PFSK-1 (cell line): ENCODE measurements around the gene BABAM2.

Experiments
- FOXP2 ChIP-seq: optimal IDR thresholded peaks from 2 replicates; pipeline ENCODE3; 2011; ENCODE audit warnings: borderline replicate concordance, control low read depth, inconsistent platforms; ENCODE audit not compliant: insufficient read depth; ENCODE audit errors: extremely low read length, extremely low read depth
- POLR2AphosphoS5 ChIP-seq: IDR thresholded peaks from 2 replicates; pipeline ENCODE4 v1.6.1; 2012; ENCODE audit warnings: low read depth, mild to moderate bottlenecking, control low read depth, low read length, moderate library complexity
- SIN3A ChIP-seq: IDR thresholded peaks from 2 replicates; pipeline ENCODE4 v1.6.1; 2012; ENCODE audit warnings: mild to moderate bottlenecking, low read length, moderate library complexity, borderline replicate concordance; ENCODE audit not compliant: insufficient read depth
- TAF1 ChIP-seq: IDR thresholded peaks from 2 replicates; pipeline ENCODE4 v1.6.1; 2012; ENCODE audit warnings: low read length, control low read depth, borderline replicate concordance; ENCODE audit not compliant: insufficient read depth
- TF ChIP-seq, protein P1 (sequence below), 2 experiments: IDR thresholded peaks; 2 replicates each; pipeline versions ENCODE4 v1.6.1 to v1.8.0; 2011 to 2012; ENCODE audit warnings: low read depth in 2 of 2, low read length in 2 of 2, control low read depth in 1 of 2, inconsistent platforms in 1 of 2, mild to moderate bottlenecking in 1 of 2, moderate library complexity in 1 of 2; ENCODE audit not compliant: insufficient read depth in 1 of 2

The BABAM2 gene

DNA sequence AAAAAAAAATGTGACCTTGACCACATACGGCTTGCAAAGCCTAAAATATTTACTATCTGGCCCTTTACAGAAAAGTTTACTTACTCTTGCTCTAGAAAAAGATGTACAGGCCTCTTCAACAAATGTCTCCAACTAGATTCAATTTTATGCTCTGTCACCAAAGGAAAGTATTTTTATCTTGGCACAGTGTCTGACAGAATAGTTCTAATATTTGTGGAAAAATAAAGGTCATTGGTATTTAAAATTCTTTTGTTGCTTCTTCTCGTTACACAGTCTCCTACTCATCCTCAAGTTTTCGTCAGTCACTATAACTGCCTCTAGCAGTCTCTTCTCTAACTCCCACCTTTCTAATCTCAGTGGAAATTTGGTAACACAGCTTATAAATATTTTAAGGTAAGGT is 1.7 kb upstream of the BABAM2 start:
- no peak for TF ChIP-seq TAF1
- TF ChIP-seq FOXP2 = no peak
- TF ChIP-seq, protein P1, sequence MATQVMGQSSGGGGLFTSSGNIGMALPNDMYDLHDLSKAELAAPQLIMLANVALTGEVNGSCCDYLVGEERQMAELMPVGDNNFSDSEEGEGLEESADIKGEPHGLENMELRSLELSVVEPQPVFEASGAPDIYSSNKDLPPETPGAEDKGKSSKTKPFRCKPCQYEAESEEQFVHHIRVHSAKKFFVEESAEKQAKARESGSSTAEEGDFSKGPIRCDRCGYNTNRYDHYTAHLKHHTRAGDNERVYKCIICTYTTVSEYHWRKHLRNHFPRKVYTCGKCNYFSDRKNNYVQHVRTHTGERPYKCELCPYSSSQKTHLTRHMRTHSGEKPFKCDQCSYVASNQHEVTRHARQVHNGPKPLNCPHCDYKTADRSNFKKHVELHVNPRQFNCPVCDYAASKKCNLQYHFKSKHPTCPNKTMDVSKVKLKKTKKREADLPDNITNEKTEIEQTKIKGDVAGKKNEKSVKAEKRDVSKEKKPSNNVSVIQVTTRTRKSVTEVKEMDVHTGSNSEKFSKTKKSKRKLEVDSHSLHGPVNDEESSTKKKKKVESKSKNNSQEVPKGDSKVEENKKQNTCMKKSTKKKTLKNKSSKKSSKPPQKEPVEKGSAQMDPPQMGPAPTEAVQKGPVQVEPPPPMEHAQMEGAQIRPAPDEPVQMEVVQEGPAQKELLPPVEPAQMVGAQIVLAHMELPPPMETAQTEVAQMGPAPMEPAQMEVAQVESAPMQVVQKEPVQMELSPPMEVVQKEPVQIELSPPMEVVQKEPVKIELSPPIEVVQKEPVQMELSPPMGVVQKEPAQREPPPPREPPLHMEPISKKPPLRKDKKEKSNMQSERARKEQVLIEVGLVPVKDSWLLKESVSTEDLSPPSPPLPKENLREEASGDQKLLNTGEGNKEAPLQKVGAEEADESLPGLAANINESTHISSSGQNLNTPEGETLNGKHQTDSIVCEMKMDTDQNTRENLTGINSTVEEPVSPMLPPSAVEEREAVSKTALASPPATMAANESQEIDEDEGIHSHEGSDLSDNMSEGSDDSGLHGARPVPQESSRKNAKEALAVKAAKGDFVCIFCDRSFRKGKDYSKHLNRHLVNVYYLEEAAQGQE (IDR thresholded peaks at IDR 0.05; ENCODE audit: insufficient read depth in 1 of 2, low read depth in 2 of 2, low read length in 2 of 2) = no peak
- TF ChIP-seq SIN3A = no peak
- no peak for TF ChIP-seq POLR2AphosphoS5

DNA sequence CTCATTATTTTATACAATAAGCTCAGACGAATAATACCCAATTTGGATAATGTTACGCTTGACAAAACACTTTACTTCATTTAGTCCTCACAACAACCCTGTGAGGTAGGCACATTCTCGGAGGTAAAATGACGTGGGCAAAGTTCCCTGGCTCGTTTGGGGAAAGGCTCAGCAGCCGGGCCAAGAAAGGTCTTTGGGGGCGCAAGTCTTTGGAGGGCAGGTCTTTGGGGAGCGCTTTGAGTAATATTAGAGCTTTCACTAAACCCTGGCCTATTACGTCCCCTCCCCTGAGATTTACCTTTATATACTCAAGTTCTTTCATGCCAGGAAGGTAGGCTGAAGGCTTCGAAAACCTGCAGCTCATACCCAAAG is 769 bp upstream of the BABAM2 start:
- TF ChIP-seq FOXP2 (no peak), SIN3A (no peak), POLR2AphosphoS5 (no peak), TAF1 (no peak)
- TF ChIP-seq, protein P1 (IDR thresholded peaks at IDR 0.05; ENCODE audit: insufficient read depth in 1 of 2, low read depth in 2 of 2, low read length in 2 of 2) = no peak

DNA sequence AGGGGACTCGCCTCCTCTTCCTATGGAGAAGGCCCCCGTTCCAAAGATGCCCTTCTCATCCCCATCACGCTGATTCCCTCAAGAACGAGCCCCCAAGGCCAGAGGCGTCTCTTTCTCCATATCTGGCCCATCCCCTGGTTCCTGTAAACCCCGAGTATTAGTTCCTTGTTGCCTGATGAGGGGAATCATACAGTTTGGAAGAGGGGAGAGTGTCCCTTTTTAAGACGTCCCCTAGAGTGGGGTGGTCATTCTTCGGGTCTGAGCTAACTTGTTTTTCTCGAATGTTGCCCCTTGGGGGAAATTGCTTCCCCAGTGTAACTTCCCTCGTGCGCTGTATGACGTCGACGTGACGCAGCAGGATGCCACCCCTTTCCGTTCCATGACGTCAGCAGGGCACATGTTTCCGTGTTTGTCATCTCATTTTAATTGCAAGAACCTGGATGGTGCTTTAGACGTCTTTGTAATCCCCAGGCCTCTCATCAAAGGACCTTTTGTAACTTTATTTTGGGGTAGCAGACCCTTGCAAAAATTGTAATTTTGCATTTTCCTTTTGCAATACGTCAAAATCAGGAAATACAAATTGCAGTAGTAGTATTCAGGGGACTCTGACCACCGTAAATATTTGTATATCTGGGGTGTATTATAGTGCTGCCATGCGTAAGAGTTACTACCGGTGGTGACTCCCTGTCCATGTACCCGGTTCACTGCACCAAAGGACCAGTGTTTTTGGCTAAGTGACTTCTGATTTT is 569 bp downstream of the BABAM2 start:
- TF ChIP-seq POLR2AphosphoS5 = peak; percentile 14; the same call in 1 of the 2 replicates
- TF ChIP-seq, protein P1 (IDR thresholded peaks at IDR 0.05; ENCODE audit: insufficient read depth in 1 of 2, low read depth in 2 of 2, low read length in 2 of 2) = 0 out of 4 replicates have a peak, but pooled peaks of 1 of the 2 experiments have one; percentile 6
- TF ChIP-seq TAF1 = no peak

DNA sequence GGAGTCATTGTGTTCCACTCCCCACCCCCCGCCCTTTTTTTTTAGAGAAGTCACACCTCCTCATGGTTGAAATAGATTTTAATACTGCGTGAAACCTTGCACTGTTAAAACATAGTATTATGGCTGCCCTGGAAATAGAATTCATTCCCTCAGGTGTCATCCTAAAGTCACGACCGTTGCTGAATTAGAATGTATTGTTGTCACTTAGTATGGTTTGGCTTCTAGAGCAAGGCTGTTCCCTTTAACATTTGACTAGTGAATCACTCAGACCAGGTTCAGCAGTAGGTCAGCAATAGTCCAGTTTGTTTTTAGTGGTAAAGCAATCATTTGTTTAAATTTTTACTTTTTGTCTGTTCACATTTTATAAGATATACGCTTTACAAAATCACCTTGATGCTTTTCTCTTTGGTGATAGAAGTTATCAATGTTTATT is 1.2 kb downstream of the BABAM2 start:
- TF ChIP-seq SIN3A = no peak
- TF ChIP-seq FOXP2 = no peak
- no peak for TF ChIP-seq TAF1
- TF ChIP-seq POLR2AphosphoS5 = no peak
- TF ChIP-seq, protein P1 (IDR thresholded peaks at IDR 0.05; ENCODE audit: insufficient read depth in 1 of 2, low read depth in 2 of 2, low read length in 2 of 2) = no peak

DNA sequence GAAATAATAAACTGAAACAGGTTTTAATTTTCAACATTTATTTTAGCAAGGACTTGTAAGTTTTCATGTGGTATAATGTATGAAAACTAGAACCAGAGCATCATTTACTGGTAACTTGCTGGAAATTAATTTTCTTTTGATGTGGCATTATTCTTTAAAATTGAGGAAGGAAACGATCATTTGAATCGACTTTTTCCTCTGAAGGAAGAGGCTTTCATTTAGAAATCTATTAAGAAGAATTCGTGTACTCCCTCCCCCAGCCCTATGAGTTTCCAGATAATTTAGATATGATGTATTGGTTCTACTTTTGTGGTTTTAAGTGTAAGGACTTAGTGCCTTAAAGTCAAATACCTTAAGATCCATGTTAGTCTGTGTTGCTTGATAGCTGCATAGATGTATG is 2.5 kb downstream of the BABAM2 start:
- TF ChIP-seq, protein P1 (IDR thresholded peaks at IDR 0.05; ENCODE audit: insufficient read depth in 1 of 2, low read depth in 2 of 2, low read length in 2 of 2) = no peak
- TF ChIP-seq TAF1 = no peak
- no peak for TF ChIP-seq POLR2AphosphoS5
- no peak for TF ChIP-seq FOXP2
- TF ChIP-seq SIN3A = no peak
